ENCODE results near the gene ST6GALNAC3.

The ST6GALNAC3 gene

DNA sequence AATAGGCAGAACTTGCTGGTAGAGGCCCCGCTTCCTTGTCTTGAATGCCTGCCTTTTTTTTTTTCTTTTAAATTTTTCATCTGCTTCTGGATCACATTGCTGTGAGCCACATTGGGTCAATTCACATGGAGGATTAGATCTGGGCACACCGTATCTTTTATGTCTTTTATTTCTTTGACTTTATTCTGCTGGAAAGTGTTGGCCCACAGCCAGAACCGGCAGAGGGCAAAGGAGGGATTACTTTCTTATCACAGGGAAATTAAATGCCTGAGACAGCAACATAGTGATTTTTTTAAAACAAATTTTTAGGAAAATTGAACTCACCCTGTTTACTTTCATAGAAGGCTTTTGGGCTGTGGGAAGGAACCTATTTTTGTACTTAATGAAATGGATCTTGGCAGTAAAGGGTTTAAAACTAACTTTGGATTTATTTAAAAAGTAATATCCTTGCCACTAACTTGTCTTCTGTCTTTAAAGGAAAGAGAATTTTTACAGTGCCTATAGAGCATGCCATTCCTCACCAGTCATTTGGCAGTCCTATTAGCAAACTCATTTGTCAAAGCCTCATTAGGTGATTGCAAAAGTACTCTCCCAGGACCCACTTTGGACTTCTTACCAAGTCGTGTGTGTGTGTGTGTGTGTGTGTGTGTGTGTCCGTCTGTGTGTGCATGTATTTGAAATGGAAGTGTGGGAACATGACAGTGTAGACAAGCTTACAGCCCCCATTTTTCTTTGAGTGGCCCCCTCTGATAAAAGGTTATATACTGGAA is 68.4 kb downstream of the ST6GALNAC3 start:
- DNase-seq (ENCODE audit: low read depth in 2 of 2) = no peak

- no peak for DNase-seq (ENCODE audit: low read depth in 2 of 2)
Observed at GRCh38 chr1:76144247-76144646, 69.7 kb downstream of the ST6GALNAC3 start.

DNA sequence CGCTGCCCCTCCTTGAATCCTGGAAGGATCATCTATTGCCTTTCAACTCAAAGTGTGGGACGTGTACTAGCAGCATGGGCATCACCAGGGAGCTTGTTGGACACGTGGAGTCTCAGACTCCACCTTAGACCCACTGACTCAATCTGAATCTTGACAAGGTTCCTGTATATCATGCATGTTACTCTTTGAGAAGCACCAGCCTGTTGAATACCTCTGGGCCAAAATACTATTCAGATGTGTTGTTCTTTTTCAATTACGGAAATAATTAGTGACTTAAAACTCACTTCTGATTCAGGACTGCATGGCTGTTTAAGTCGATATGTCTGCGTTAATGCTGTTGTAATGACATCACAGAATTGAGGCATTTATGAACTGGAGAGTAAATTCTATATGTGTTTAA is 70.8 kb downstream of the ST6GALNAC3 start:
- DNase-seq (ENCODE audit: low read depth in 2 of 2) = no peak

GRCh38 chr1:76146184-76146583 is 71.6 kb downstream of the ST6GALNAC3 start:
- DNase-seq (ENCODE audit: low read depth in 2 of 2) = no peak

DNA sequence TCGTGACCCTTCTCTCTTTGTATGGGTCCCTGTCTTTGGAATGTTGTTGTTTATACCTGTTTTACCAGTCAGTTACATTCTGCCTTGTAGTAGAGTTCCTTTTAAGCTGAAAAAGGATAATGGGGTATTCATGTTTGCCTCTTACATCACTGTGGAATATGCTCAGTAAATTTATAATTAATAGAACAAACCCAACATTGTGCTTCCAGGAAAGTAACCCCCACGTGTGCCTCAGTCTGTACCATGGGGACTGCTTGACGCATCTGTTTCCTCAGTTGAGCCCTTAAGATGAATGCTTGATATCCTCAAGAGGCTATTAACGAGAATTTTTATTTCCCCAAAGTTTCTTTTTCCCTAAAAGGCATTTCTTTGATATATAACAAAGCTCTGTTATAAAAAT is 73.4 kb downstream of the ST6GALNAC3 start:
- no peak for DNase-seq (ENCODE audit: low read depth in 2 of 2)

DNA sequence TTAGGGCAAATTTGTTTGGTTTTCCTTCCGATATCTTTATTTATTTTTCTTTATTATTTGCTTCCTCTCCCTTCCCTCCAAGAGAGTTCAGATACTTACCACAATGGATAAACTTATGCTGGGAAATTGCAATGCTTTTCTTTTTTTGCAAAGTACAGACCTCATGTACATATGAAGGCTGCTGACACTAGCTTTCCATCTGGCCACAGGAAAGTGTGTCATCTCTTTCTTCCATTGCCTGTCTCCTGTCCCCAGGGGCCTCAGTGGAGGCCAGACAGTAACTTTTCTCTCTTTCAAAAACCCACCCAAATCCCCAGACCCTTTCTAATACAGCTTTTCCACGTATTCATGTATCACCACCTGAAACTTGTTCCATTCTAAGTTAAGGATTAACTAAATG is 73.9 kb downstream of the ST6GALNAC3 start:
- DNase-seq (ENCODE audit: low read depth in 2 of 2) = no peak

DNA sequence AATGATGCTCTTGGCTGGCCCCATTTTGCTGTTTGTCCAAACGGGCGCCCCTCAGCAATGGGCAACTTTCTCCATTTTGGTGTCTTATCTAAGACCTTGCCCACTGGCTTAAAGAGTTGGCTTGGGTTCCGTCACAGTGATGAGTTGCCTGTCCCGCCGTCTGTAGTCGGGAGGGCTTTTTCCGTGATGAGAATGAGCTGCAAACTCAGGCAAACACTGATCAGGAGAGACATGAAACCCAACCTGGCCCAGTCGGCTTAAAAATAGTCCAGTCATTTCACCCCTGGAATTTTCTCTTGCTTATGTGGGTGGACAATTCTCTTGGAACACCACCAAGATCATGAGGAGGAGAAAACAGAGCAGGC is 79.3 kb downstream of the ST6GALNAC3 start:
- DNase-seq (ENCODE audit: low read depth in 2 of 2) = no peak

DNA sequence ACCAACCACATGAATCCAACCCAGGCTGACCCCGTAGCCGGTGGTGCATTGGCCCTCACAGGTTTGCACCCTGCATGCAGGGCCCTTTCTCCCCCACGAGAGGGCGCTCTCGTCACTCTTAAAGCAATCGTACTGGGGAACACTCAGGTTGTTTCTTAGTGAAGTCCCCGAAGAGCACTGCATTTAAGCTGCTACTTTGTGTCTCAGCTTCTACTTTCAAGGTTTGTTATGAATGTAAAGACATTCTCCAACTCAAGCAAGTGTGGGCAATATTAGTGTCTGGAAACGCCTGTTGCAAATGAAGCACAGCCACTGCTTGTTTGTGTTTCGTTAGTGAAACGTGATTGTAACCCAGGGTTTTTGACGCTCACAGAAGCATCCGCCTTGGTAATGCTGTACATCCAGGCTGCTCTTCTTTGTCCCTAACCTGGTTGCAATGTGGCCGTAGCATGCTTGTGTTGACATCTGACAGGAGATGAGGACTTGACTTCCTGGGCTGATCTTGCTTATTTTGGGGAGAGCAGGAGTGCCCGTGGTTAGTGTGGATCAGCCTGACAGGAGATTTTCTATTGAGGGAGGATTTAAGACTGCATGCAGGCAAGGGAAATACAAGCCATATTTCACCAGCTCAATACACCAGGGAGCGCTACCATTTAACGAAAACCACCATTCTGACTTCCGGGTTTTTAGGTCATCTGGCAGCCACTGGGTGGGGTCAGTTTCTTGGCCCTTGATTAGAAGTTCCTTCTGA is 79.8 kb downstream of the ST6GALNAC3 start:
- peak; percentile 68 to 73 for DNase-seq (ENCODE audit: low read depth in 2 of 2)

DNA sequence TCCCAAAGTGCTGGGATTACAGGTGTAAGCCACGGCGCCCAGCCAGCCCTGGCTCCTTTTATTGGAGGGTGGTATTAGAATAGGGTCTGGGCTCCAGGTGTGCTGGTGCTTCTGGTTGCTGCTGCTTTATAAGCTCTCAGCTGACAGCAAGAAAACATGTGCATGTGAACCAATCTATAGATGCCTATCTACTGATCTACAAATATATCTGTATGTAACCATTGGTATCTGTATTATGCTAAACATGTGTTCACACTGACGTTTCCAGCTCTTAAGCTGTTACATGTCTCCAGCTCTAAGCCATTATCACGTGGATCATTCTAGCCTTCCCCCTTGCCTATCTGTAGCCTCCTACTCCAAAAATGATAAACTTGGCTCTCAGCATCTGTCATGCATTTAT is 82.4 kb downstream of the ST6GALNAC3 start:
- no peak for DNase-seq (ENCODE audit: low read depth in 2 of 2)

GRCh38 chr1:76158126-76158525 is 83.6 kb downstream of the ST6GALNAC3 start:
- DNase-seq (ENCODE audit: low read depth in 2 of 2) = no peak

DNA sequence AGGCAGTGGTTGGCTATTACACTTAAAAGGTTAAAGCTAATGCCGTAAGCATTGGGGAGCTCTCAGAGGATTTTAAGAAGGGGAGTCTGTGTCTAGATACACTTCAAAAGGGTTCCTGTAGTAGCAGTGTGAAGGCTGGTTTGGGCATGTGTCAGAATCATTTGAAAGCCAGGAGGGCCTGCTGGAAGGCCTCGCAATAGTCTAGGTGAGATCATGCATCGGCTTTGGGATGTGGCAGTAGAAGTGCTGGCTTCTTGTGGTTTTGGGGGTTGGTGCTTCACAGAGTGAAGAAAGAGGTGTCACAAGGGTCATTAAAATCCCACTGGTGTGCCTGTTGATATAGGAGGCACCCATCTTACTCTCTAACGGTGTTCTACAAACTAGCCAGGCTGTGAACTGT is 85.7 kb downstream of the ST6GALNAC3 start:
- no peak for DNase-seq (ENCODE audit: low read depth in 2 of 2)

- DNase-seq (ENCODE audit: low read depth in 2 of 2) = no peak
Observed at GRCh38 chr1:76161451-76161850, 86.9 kb downstream of the ST6GALNAC3 start.

DNA sequence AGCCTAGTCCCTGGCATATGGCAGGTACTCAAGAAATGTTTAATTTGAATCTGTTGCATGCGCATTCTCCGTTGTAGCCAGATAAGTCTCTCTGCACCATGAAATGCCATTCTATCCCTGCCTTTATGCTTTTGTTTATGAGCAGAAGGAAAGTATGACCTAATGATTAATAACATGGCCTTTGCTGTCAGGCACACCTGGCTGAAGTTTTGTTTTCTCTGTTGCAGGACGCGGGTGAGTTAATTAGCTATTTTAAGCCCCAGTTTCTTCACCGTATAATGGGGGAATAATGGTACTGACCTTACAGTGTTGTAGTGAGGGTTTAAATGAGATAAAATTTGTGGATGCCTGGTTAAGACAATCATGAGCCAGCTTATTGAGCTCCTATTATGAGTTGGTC is 87.7 kb downstream of the ST6GALNAC3 start:
- DNase-seq (ENCODE audit: low read depth in 2 of 2) = no peak

- no peak for DNase-seq (ENCODE audit: low read depth in 2 of 2)
Observed at GRCh38 chr1:76164165-76164564, 89.6 kb downstream of the ST6GALNAC3 start.

DNA sequence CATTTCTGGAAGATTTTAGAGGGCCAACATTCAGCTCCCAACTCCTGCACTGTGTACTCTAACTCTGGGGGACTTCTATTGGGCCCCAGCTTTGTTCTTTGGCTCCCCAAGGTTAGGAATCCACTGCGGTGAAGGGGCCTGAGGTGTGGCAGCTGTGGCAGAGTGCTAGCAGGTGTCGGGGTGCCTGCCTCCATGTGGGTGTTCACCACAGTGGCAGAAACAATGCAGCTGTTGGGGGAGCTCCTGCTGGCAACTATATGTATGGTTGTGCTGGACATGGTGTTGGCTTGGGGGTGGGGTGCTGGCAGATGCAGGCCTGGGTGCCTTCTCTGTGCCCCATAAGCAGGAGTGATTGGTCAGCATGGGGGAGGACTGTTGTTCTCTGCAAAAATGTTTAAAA is 95.5 kb downstream of the ST6GALNAC3 start:
- DNase-seq (ENCODE audit: low read depth in 2 of 2) = no peak

DNA sequence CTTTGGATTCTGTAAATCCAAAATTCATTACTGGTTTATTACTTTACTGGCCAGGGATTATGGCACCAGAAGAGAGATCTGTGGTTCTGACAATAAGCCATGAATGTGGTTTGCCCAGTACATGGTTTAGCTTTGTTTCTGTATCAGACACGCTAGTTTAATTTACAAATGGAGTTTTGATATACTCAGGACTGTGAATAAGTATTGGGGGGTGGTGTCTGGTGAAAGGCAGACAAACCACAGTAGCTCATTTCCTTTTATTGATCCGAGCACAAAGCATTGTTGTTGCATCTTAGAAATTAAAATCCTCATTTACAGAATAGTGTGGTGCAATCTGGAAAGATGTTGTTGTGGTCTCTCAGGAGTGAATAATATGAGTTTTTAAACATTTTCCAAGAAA is 96.0 kb downstream of the ST6GALNAC3 start:
- no peak for DNase-seq (ENCODE audit: low read depth in 2 of 2)

GRCh38 chr1:76176000-76176399 is 101.5 kb downstream of the ST6GALNAC3 start:
- DNase-seq (ENCODE audit: low read depth in 2 of 2) = peak in 1 of 2 experiments; percentile 9

GRCh38 chr1:76177615-76178014 is 103.1 kb downstream of the ST6GALNAC3 start:
- no peak for DNase-seq (ENCODE audit: low read depth in 2 of 2)

DNA sequence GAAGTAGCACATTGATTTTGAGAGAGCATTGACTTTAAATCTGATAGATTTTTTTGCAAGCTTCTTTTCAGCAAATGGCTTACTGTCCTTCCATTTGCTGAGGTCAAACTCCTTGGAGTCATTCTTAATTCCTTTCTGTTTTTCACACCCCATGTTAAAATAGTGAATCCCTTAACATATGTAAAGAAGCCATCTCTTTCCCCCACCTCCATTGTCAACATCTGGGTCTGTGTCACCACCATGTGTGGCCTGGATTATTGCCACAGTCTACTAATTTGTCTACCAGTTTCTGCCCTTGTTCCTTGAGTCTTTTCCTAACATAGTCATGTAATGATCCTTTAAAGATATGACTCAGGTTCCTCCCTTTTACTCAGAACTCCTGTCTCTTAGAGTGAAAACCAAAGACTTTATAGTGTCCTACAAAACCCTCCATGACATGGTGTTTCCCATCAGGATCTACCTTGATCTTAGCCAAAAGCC is 104.7 kb downstream of the ST6GALNAC3 start:
- DNase-seq (ENCODE audit: low read depth in 2 of 2) = no peak

DNA sequence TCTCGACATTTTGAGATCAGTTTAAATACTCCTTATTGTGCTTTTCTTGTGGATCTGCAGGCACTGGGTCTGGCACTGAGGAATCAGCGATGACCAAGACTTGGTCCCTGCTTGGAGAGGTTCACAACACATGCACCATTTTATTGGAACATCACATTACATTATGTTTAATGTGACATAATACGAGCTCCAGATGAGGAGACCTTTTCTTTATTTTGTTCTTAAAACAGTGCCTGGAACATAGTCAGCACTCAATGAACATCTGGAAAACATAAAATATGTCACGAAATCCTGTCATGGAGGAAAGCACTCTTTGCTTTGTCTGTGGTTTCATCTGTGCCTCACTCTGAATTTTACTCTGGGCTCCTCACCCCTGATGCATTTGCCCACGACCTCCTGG is 110.7 kb downstream of the ST6GALNAC3 start:
- DNase-seq (ENCODE audit: low read depth in 2 of 2) = no peak

DNA sequence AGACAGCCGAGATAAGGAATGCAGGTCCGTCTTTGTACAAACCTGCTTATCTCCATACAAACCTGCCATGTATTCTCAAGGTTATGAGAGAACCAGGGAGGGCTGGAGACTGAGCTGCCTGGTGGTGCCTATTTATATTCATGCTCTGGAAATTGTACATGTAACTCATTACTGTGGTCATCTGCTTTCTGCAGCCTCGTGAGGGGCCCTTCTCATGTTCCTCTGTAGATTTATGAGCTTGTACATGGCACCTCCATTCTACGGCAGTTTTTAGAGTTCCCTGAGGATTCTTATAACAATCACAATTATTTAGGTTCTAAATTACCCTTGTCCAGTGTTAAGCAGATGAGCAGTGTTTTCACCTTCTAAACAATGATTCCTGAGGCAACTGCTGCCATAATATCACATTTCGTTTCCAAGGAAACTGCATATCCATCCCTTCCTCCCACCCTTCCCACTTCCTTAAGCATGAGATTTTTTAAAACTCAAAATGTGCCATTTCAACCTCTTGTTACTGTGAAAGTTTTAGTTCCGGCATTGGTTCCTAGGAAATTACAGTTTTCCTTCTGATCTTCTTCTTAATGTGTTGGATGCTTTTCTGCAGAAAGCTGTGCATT is 112.1 kb downstream of the ST6GALNAC3 start:
- DNase-seq (ENCODE audit: low read depth in 2 of 2) = no peak

DNA sequence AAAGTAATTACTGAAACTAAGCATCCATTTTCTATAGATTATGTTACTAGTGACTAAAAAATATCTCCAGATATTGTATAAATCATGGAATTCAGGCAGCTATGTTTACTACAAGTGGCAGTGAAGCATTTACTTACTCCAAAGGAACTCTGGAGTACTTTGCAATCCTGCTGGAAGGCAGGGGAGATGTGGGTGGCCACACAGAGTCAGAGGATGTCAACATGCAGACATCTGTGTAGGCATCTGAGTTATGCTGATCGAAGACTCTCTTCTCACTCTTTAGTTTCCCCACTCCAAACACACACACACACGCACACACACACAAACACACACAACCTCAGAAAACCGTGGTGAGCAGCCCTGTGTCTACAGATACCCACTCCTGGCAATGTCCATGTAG is 112.9 kb downstream of the ST6GALNAC3 start:
- no peak for DNase-seq (ENCODE audit: low read depth in 2 of 2)

GRCh38 chr1:76189310-76189709 is 114.8 kb downstream of the ST6GALNAC3 start:
- DNase-seq (ENCODE audit: low read depth in 2 of 2) = no peak

Measured in stimulated activated CD4-positive, alpha-beta T cell treated with anti-CD3 and anti-CD28 coated beads, Interleukin-12 subunit alpha, Interleukin-12 subunit beta, amount 100 ng/mL, for 24 hours (primary cell).